Epithelial cell of esophagus (primary cell): ENCODE measurements around the gene TMEM271.
A peak's percentile ranks its signal among the peaks of the same experiment; 100 is the strongest.

ENCODE experiments used
- DNase-seq: peaks from one replicate; pipeline ENCODE4 v3.0.0; 2010; ENCODE audit warnings: low read depth
- H3K4me3 ChIP-seq: 2 replicates; pipeline ENCODE4 v1.5.1; 2011; ENCODE audit warnings: mild to moderate bottlenecking, low read length, control low read depth
- CTCF ChIP-seq: IDR thresholded peaks from 2 replicates; pipeline ENCODE4 v1.5.1; 2011; ENCODE audit warnings: low read depth, mild to moderate bottlenecking, low read length, control low read depth, inconsistent platforms; ENCODE audit not compliant: insufficient read depth; ENCODE audit errors: missing control alignments

TMEM271 gene

DNA sequence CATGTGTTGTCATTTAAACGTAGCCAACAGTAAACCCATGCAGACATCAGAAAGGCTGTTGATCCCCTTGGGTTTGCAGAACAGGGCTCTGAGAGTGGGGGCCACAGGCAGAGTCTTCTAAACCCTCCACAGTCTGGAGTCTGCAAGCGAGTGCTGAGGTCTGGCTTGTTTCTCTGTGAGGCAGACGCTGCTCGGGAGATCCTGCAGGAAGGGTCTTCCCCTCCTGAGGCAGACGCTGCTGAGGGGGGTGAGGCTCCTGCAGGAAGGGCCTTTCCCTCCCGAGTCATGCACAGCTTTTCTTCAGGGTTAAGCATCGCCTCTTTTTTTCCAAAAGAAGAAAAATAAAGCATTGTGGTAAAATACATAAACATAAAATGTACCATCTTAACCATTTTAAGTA, 32.1 kb upstream of the TMEM271 start:
- no peak for TF ChIP-seq CTCF
- DNase-seq = no peak

DNA sequence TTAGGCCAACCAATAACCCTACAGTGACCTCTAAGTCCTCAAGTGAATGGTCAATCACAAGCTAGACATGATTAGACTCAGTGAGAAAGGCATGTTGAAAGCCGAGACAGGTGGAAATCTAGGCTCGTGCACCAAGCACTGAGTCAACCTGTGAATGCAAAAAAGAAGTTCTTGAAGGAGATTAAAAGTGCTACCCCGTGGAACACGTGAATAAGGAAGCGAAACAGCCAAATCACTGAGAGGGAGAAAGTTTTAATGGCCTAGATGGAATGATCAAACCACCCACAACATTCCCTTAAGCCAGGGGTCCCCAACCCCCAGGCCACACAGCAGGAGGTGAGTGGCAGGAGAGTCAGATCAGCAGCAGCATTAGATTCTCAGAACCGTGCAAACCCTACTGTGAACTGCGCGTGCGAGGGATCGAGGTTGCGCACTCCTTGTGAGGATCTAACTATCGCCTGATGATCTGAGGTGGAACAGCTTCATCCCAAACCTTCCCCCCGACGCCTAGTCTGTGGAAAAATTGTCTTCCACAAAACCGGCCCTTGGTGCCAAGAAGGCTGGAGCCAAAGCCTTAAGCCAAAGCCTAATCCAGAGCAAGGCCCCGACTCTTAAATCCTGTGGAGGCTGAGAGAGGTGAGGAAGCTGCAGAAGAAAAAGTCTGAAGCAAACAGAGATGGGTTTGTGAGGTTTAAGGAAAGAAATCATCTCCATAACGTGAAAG, 29.8 kb upstream of the TMEM271 start:
- no peak for TF ChIP-seq CTCF
- DNase-seq = no peak

More for the DNA sequence above, 32.1 kb upstream of the TMEM271 start:
- H3K4me3 ChIP-seq = no peak overlapping the region

GRCh38 chr4:604131-604530, 28.0 kb upstream of the TMEM271 start:
- H3K4me3 ChIP-seq = no peak overlapping the region
- TF ChIP-seq CTCF = no peak
- no peak for DNase-seq

More for the DNA sequence above, 29.8 kb upstream of the TMEM271 start:
- H3K4me3 ChIP-seq = no peak overlapping the region

DNA sequence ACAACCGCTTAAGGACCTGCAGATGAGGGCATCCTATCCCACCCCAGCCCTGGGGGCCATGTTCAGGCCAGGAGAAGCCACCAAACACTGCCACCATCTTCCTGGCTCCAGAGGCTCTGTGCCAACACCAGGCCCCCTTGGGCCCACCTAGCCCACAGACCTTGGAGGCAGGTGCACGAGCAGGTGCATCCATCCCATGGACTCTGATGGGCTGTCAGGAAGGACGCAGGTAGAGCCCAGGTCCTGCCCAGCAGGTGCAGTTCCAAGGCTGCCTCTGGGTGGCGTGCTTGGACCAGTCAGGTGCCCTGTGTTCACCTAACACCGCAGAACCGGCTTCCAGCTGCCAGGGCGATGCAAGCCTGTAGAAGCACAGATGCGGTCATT, 26.5 kb upstream of the TMEM271 start:
- TF ChIP-seq CTCF = peak; percentile 64
- peak; percentile 50 for DNase-seq

GRCh38 chr4:601612-602558, 25.8 kb upstream of the TMEM271 start:
- no peak for TF ChIP-seq CTCF
- DNase-seq = no peak
- H3K4me3 ChIP-seq = no peak overlapping the region

More for the DNA sequence above, 26.5 kb upstream of the TMEM271 start:
- no peak overlapping the region for H3K4me3 ChIP-seq

- no peak for TF ChIP-seq CTCF
- H3K4me3 ChIP-seq = no peak overlapping the region
- DNase-seq = no peak
Measured at GRCh38 chr4:600850-601515, 24.9 kb upstream of the TMEM271 start.
